ENCODE measurements around the gene BHLHE23.

BHLHE23 gene

DNA sequence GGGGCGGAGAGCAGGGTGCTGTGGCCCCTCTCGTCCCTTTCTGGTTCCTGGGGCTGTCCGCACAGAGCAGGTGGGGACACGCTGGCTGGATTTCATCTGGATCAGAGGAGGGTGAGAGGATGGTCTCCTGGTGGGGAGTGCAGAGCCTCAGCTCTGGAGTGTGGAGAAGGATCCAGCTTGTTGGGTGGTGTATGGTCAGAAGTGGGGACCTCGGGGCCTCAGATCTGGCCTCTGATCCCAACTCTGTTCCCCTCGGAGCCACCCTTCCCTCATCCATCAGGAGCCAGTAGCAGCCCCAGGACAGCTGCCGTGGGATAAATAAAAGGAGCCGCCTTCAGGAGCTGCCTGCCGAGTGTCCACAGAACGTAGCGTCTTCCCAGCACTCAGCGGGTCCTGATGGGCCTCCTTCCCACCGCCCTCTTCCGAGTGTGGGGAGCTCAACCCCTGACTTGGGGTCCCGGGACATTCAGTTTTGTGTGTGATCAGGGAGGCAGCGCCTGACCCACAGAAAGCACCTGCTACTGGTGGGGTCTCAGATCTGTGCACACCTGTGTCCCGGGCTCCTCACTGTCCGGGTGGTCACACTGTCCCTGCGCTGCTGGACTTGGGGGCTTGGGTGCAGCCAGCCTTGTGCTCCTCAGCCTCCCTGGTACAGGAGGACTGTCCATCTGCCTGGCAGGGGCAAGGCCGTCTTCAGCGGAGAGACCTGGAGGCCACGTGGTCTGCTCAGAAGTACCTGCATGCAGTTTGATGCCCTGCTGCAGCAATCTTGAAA lies 25.4 kb upstream of the BHLHE23 start (continued):
- TF ChIP-seq, protein P1, sequence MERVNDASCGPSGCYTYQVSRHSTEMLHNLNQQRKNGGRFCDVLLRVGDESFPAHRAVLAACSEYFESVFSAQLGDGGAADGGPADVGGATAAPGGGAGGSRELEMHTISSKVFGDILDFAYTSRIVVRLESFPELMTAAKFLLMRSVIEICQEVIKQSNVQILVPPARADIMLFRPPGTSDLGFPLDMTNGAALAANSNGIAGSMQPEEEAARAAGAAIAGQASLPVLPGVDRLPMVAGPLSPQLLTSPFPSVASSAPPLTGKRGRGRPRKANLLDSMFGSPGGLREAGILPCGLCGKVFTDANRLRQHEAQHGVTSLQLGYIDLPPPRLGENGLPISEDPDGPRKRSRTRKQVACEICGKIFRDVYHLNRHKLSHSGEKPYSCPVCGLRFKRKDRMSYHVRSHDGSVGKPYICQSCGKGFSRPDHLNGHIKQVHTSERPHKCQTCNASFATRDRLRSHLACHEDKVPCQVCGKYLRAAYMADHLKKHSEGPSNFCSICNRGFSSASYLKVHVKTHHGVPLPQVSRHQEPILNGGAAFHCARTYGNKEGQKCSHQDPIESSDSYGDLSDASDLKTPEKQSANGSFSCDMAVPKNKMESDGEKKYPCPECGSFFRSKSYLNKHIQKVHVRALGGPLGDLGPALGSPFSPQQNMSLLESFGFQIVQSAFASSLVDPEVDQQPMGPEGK (CRISPR knock-in tag; IDR thresholded peaks at IDR 0.05; ENCODE audit: borderline replicate concordance): no peak

DNA sequence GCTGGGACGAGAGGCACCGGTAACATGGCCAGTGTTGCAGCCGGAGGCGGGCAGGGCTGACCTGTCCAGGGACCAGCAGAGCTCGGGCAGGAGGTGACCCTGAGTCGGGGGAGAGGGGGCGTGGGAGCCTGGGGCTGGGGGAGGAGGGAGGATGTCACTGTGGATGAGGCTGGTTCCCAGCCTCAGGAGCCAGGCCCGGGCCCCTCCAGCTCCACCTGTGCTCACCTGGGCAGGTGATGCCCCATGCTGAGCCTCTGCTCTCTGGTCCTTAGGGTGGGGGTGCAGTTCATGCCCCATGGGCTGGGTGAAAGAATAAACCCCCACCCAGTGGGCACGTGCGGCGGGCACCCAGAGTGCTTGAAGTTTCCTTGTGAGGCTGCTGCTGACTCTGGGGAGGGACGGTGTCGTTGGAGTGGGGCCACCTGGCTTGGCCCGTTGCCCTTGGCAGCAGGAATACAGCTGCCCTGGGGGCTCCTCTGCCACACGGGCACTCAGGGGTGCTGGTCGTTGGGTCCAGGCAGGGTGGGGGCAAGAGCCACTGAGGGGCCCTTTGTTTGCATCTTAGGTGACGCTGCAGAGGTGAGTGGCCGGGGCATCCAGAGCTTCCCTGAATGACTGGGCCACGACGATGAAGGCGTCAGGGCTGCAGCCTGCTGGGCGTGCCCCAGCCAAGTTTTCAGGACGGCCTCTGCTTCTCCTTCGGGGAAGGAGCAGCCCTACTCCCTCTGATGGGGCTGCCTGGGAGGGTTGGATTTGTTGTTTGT lies 24.7 kb upstream of the BHLHE23 start:
- TF ChIP-seq ZNF8 (CRISPR knock-in tag; IDR thresholded peaks at IDR 0.05) (no peak), CREB5 (CRISPR knock-in tag; IDR thresholded peaks at IDR 0.05; ENCODE audit: low read depth) (no peak), SNAI2 (CRISPR knock-in tag; IDR thresholded peaks at IDR 0.05) (no peak), ZFP3 (CRISPR knock-in tag; IDR thresholded peaks at IDR 0.05) (no peak), GLIS3 (CRISPR knock-in tag; IDR thresholded peaks at IDR 0.05) (no peak), ZC3H10 (CRISPR knock-in tag; IDR thresholded peaks at IDR 0.05) (no peak), PPARA (CRISPR knock-in tag; IDR thresholded peaks at IDR 0.05; ENCODE audit: borderline replicate concordance) (no peak), RARB (CRISPR knock-in tag; IDR thresholded peaks at IDR 0.05) (no peak), ESRRG (CRISPR knock-in tag; IDR thresholded peaks at IDR 0.05) (no peak), OSR1 (CRISPR knock-in tag; IDR thresholded peaks at IDR 0.05) (no peak), ZNF70 (CRISPR knock-in tag; IDR thresholded peaks at IDR 0.05) (no peak), ZNF565 (CRISPR knock-in tag; conservative IDR thresholded peaks at IDR 0.05; ENCODE audit: low read depth) (no peak), ARNTL (CRISPR knock-in tag; IDR thresholded peaks at IDR 0.05; ENCODE audit: borderline replicate concordance, low read depth) (no peak), TOX (CRISPR knock-in tag; IDR thresholded peaks at IDR 0.05; ENCODE audit: borderline replicate concordance) (no peak), BACH2 (CRISPR knock-in tag; IDR thresholded peaks at IDR 0.05; ENCODE audit: borderline replicate concordance) (no peak), ISL1 (CRISPR knock-in tag; IDR thresholded peaks at IDR 0.05) (no peak), ZFP30 (CRISPR knock-in tag; IDR thresholded peaks at IDR 0.05) (no peak)
- TF ChIP-seq, protein P2, sequence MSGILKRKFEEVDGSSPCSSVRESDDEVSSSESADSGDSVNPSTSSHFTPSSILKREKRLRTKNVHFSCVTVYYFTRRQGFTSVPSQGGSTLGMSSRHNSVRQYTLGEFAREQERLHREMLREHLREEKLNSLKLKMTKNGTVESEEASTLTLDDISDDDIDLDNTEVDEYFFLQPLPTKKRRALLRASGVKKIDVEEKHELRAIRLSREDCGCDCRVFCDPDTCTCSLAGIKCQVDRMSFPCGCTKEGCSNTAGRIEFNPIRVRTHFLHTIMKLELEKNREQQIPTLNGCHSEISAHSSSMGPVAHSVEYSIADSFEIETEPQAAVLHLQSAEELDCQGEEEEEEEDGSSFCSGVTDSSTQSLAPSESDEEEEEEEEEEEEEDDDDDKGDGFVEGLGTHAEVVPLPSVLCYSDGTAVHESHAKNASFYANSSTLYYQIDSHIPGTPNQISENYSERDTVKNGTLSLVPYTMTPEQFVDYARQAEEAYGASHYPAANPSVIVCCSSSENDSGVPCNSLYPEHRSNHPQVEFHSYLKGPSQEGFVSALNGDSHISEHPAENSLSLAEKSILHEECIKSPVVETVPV (CRISPR knock-in tag; IDR thresholded peaks at IDR 0.05): no peak
- TF ChIP-seq, protein P1 (CRISPR knock-in tag; IDR thresholded peaks at IDR 0.05; ENCODE audit: borderline replicate concordance): no peak
- no peak for ATAC-seq

DNA sequence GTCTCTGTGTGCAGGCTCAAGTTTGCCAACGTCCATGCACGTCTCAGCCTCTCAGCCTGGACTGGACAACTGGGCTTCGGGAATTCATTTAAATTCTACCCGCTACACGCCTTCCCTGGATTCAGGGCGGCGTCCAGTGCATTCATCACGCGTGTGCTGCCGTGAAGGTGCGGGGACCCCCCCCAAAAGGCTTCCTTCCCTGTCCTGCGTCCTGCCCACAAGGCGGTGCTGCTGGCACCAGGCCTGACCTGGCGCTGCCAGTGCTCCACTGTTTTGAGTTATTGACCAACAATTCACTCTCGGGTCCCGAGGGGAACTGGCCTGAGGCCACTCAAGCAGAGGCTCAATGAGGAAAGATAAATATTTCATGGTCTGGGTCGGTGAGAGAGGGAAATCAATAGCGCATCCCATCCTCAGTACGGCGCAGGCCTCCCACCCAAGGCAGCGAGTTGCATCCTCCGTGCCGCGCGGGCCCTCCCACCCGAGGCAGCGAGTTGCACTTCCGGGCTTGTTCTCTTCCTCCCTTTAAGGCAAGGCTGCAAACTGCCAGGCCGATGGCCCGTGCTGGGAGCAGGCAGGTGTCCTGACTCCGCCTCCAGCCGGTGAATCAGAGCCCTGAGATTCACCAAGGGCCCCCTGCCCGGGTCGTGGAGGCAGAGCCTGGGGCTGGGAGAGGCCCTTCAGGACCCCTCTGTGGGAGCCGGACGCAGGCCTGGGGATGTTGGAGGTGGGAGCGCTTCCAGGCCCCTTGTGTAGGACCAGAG lies 22.8 kb upstream of the BHLHE23 start:
- TF ChIP-seq RARB (CRISPR knock-in tag; IDR thresholded peaks at IDR 0.05) (no peak), ZNF70 (CRISPR knock-in tag; IDR thresholded peaks at IDR 0.05) (no peak), CSDC2 (CRISPR knock-in tag; IDR thresholded peaks at IDR 0.05) (no peak), BACH2 (CRISPR knock-in tag; IDR thresholded peaks at IDR 0.05; ENCODE audit: borderline replicate concordance) (no peak), POU6F1 (CRISPR knock-in tag; IDR thresholded peaks at IDR 0.05; ENCODE audit: borderline replicate concordance, low read depth) (no peak), ZC3H10 (CRISPR knock-in tag; IDR thresholded peaks at IDR 0.05) (no peak), CREB5 (CRISPR knock-in tag; IDR thresholded peaks at IDR 0.05; ENCODE audit: low read depth) (no peak), ZFP3 (CRISPR knock-in tag; IDR thresholded peaks at IDR 0.05) (no peak), SNAI2 (CRISPR knock-in tag; IDR thresholded peaks at IDR 0.05) (no peak)
- TF ChIP-seq, protein P3, sequence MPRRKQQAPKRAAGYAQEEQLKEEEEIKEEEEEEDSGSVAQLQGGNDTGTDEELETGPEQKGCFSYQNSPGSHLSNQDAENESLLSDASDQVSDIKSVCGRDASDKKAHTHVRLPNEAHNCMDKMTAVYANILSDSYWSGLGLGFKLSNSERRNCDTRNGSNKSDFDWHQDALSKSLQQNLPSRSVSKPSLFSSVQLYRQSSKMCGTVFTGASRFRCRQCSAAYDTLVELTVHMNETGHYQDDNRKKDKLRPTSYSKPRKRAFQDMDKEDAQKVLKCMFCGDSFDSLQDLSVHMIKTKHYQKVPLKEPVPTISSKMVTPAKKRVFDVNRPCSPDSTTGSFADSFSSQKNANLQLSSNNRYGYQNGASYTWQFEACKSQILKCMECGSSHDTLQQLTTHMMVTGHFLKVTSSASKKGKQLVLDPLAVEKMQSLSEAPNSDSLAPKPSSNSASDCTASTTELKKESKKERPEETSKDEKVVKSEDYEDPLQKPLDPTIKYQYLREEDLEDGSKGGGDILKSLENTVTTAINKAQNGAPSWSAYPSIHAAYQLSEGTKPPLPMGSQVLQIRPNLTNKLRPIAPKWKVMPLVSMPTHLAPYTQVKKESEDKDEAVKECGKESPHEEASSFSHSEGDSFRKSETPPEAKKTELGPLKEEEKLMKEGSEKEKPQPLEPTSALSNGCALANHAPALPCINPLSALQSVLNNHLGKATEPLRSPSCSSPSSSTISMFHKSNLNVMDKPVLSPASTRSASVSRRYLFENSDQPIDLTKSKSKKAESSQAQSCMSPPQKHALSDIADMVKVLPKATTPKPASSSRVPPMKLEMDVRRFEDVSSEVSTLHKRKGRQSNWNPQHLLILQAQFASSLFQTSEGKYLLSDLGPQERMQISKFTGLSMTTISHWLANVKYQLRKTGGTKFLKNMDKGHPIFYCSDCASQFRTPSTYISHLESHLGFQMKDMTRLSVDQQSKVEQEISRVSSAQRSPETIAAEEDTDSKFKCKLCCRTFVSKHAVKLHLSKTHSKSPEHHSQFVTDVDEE (CRISPR knock-in tag; IDR thresholded peaks at IDR 0.05): no peak
- no peak for ATAC-seq
